HCT116 (cell line): ENCODE measurements around the gene NR6A1.

Source experiments
- CTCF ChIP-seq, 3 experiments: fragments of 200-600 bp in 1 of 3; sonication (generic) in 1 of 3; IDR thresholded peaks in 2 of 3; conservative IDR thresholded peaks in 1 of 3; 2 replicates each; pipeline ENCODE4 v1.5.1; 2012 to 2017; ENCODE audit warnings: low read depth in 2 of 3, low read length in 2 of 3, antibody characterized with exemption in 1 of 3, borderline replicate concordance in 1 of 3, control low read depth in 1 of 3, mild to moderate bottlenecking in 1 of 3, mixed read lengths in 1 of 3, mixed run types in 1 of 3, moderate library complexity in 1 of 3; ENCODE audit not compliant: insufficient read depth in 1 of 3
- EZH2 ChIP-seq: fragments of 200-600 bp; sonication (generic); IDR thresholded peaks from 2 replicates; pipeline ENCODE4 v1.6.1; 2017; ENCODE audit warnings: antibody characterized with exemption, mixed run types
- MAX ChIP-seq: IDR thresholded peaks from 2 replicates; pipeline ENCODE4 v1.6.1; 2012

GRCh38 chr9:124676159-124676551 lies 95.0 kb downstream of the NR6A1 start:
- TF ChIP-seq CTCF (IDR thresholded peaks at IDR 0.05 in 2 of 3, conservative IDR thresholded peaks at IDR 0.05 in 1 of 3; ENCODE audit: borderline replicate concordance in 1 of 3, insufficient read depth in 1 of 3, low read depth in 2 of 3, low read length in 2 of 3) (no peak), MAX (no peak), EZH2 (no peak)
